B cell (primary cell): Measurements from ENCODE around the gene KCNC1.

Experiments used
- EZH2 ChIP-seq: IDR thresholded peaks from 2 replicates; pipeline ENCODE4 v1.6.1; 2012; ENCODE audit warnings: borderline replicate concordance, low read depth, mild to moderate bottlenecking, moderate library complexity, low read length; ENCODE audit not compliant: insufficient read depth, poor library complexity, severe bottlenecking
- TF ChIP-seq, protein P1 (sequence below): fragments of 200-600 bp; IDR thresholded peaks from one replicate; pipeline ENCODE4 v1.8.0; 2022; ENCODE audit warnings: antibody characterized with exemption, mild to moderate bottlenecking

DNA sequence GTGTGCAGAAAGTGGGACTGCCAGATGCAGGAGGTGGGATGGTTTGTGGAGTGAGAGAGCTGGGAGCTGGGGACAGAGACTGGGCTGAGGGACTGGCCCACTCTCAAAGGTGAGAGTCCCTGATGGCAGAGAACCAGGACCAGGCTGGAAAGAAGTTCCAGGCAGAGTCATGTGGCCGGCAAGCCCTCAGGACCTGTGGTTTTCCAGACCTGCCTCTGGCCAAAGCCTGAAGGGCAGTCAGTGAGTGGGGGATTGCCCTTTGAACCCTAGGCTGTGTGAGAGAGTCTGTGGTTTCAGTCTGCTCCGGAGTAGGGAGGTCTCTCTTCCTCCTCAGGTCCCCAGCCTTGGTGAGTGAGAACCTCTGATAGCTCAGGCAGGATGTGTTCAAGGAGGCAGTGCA, 17.0 kb downstream of the KCNC1 start:
- TF ChIP-seq, protein P1, sequence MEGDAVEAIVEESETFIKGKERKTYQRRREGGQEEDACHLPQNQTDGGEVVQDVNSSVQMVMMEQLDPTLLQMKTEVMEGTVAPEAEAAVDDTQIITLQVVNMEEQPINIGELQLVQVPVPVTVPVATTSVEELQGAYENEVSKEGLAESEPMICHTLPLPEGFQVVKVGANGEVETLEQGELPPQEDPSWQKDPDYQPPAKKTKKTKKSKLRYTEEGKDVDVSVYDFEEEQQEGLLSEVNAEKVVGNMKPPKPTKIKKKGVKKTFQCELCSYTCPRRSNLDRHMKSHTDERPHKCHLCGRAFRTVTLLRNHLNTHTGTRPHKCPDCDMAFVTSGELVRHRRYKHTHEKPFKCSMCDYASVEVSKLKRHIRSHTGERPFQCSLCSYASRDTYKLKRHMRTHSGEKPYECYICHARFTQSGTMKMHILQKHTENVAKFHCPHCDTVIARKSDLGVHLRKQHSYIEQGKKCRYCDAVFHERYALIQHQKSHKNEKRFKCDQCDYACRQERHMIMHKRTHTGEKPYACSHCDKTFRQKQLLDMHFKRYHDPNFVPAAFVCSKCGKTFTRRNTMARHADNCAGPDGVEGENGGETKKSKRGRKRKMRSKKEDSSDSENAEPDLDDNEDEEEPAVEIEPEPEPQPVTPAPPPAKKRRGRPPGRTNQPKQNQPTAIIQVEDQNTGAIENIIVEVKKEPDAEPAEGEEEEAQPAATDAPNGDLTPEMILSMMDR, result no peak
- TF ChIP-seq EZH2, result no peak
